ENCODE results near the gene SNTG2. TPM values are rescaled to one million over a fixed set of nuclear protein-coding genes. Genes with fewer than 3 reads are reported as not detected.
"Not testable (repeated sequence)": the region's sequence is repeated elsewhere in the genome, so short reads cannot be mapped to it uniquely, and the experiment has no call there.

The SNTG2 gene
- total RNA-seq (2014; rRNA removed; shearing (Covaris generic); ENCODE audit: low replicate concordance) = not detected in 2 replicates

DNA sequence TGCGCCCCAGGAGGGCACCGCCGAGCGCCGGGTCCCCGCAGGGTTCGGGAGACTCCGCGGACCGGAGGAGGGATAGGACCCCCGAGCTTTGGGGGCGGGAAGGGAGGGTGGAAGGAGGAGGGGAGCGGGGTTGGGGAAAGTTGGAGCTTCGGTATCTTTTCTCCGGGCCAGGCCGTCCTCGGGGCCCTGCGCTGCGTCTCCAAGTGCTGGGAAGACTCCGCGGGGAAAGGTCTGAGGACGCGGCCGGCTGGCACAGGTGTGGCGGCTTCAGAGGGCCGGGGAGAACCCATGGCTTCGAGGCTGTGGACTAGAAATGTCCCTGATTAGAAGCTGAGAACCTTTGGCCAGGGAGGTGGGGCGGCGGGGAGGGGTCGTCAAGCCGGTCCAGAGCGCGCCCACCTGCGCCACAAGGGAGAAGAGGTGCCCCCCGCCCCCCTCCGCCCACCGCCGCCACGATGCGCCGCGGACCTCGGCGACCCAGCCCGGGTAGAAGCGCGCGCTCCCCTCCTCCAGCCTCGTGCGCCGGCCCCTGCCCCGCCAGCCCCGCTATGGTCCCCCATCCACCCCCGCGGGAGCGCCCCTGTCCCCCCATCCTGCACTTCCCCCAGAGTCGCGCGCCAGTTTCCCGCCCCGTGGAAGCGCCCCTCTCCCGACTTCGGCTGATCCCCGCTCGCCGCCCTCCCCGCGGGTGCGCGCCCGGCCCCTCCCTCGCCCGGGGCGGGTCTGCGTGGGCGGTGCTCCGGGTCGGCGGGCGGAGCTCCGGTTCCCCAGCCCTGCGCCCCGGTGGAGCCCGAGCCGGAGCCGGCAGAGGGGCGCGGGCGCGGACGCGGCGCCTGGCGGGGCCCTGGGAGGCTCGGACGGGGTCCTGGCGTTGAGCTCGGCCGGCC, at the start of gene SNTG2:
SNTG2 (plus strand) TSS at position 770 of the 887 bp plus-strand sequence. CDS start 148 bp downstream, outside the sequence.
- H3K36me3 ChIP-seq = no peaks in the 10 kb centered on the region
- H3K9me3 ChIP-seq = no peaks in the 10 kb centered on the region
- peak within 1 kb of the TSS; percentile 35 for H3K4me3 ChIP-seq
- DNase-seq = peak; percentile 50
- H3K27me3 ChIP-seq = peaks cover 36% of the 10 kb centered on the region

DNA sequence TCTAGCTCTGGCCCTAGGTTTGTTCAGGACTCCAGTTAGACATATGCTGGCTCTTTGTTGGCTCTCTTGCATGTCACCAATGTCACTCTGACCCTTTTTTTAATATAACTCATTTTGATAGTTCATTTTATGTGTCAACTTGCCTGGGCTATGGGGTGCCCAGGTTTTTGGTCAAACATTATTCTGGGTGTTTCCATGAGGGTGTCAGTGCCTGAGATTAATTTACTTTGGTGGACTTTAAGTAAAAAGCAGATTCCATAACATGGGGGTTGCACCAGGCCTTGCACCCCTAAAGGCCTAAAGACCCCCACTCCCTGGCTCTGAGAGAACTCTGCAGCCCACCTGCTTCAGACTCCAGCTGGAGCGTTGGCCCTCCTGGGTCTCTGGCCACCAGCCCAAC, 48.1 kb upstream of the SNTG2 start:
- Histone ChIP-seq H3K4me3 (no peak overlapping the region), H3K27me3 (no peaks in the 10 kb centered on the region), H3K36me3 (no peaks in the 10 kb centered on the region), H3K9me3 (no peaks in the 10 kb centered on the region)
- no peak for DNase-seq

DNA sequence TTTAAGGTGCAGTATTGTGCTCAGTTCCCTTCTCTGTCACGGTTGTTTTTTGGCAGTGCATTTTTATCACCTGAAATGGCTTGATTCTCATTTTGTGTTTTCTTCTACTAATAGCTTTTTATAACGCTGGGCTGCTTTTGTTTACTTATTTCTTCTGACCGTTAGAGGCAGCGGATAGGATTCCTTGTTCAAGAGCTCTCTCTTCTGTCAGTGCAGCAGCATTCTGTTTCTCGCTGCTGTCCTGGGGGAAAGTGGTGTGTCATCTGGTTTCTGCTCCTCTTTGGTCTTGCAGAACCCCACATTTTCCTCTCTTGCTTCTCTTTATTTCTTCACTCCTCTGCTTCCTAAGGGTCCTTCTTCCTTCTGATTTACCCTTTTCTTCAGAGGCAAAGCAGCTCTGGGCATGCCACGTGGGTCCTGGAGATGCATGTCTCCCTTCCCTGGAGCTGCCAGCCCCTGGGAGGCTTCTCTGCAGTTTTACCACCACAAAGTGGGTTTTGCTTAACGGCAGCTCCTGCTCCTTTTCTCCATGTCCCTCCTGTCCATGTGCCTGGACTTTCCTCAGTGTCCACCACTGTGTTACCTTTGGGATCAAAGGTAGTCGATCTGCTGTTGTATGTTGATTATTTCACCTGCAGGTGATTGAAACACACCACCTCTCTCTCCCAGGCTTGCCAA, 47.3 kb upstream of the SNTG2 start:
- Histone ChIP-seq H3K36me3 (no peaks in the 10 kb centered on the region), H3K27me3 (no peaks in the 10 kb centered on the region), H3K4me3 (no peak overlapping the region), H3K9me3 (no peaks in the 10 kb centered on the region)
- no peak for DNase-seq

DNA sequence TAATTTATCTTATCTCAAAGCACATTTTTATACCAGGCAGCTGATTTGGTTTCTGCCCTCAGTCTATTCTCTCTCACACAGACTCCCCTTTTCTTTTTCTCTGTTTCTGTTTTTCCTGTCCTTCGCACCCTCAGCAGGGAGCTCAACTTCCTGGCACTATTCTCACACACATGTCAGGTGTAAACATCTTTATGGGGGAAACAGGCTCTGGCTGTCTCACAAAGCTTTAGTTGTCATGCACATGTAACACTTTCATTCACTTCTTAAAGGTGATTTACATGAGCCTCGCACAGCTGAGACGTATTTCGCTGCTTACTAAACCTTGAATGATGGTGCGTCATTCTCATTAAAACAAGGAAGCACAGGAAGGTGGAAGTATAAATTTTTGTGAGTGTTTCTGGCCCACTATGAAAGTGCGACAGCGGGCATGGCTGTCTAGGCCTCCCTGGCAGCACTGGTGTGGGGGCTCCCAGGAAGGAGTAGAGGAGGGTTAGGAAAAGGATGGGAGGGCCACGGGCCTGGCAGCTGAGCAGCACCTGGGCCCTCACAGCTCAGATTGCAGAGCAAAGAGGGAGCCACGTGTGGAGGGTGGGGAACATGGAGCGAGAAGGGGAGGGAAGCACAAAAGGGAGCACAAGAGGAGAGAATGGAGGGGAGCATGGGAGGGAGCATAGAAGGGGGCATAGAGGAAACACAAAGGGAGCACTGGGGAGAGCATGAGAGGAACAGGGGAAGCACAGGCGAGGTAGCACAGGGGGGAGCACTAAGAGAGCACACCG, 46.2 kb upstream of the SNTG2 start:
- no peak for DNase-seq
- H3K9me3 ChIP-seq = no peaks in the 10 kb centered on the region
- no peak overlapping the region for H3K4me3 ChIP-seq
- no peaks in the 10 kb centered on the region for H3K36me3 ChIP-seq
- H3K27me3 ChIP-seq = no peaks in the 10 kb centered on the region

DNA sequence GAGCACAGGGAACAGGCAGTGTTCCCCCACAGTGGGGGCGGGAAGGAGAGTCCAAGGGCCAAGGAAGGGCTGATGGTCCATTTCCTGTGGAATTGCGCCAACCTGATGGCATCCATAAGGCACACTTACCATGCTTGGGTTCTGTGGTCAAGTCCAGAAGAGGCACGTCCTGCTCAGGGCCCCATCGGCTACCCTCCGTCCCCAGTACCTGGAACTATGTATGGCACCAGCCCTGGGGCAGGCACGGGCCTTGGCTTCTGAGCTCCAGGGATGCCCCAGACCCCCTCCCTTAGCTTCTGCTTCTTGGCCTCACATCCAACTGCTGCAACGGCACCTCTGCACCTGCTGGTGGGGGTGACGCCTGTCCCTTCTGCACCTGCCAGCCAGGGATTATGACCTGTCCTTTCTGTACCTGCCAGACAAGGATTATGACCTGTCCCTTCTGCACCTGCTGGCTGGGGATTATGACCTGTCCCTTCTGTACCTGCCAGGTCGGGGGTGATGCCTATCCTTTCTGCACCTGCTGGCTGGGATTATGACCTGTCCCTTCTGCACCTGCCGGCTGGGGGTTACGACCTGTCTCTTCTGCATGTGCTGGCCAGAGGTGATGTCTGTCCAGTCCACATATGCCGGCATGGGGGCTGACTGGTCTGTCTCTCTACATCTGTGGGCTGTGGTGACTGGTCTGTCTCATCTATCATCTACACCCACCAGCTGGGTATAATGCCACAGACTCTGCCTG, 45.4 kb upstream of the SNTG2 start:
- no peak overlapping the region for H3K4me3 ChIP-seq
- no peaks in the 10 kb centered on the region for H3K36me3 ChIP-seq
- no peak for DNase-seq
- no peaks in the 10 kb centered on the region for H3K27me3 ChIP-seq
- no peaks in the 10 kb centered on the region for H3K9me3 ChIP-seq

DNA sequence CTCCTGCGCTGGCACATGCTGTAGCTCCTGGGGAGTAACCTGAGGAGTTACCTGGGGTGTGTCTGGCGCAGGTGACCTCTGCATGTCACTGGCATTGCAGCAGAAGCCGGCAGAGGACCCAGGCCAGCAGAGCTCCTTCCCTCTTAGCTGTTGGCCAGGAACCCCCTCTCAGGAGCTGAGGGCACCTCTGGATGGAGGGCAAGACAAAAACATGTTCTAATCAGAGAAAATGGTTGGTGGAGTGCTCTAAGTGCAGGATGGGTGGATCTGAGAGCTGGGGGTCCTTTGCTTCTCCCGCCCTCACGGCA, 44.9 kb upstream of the SNTG2 start:
- Histone ChIP-seq H3K4me3 (no peak overlapping the region), H3K27me3 (no peaks in the 10 kb centered on the region), H3K36me3 (no peaks in the 10 kb centered on the region), H3K9me3 (no peaks in the 10 kb centered on the region)
- no peak for DNase-seq

DNA sequence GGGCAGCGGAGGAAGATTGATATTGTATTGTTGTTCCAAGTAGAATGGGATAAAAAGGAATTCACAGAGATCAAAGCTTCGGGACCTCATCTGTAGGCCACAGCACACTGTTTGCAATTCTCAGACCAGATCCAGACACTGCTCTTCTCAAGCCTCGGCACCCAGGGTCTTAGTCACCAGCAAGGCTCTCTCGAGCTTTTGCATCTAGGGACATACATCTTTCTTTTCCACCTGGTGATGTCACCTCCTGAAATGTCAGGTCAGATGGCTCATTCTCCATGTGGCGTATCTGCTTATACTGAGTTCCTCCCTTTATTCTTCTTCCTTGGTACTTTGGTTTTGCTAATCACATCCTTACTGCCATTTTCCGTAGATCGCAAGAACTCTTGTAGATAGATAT, 42.9 kb upstream of the SNTG2 start:
- no peaks in the 10 kb centered on the region for H3K27me3 ChIP-seq
- no peak for DNase-seq
- H3K36me3 ChIP-seq = no peaks in the 10 kb centered on the region
- H3K4me3 ChIP-seq = no peak overlapping the region
- H3K9me3 ChIP-seq = no peaks in the 10 kb centered on the region

DNA sequence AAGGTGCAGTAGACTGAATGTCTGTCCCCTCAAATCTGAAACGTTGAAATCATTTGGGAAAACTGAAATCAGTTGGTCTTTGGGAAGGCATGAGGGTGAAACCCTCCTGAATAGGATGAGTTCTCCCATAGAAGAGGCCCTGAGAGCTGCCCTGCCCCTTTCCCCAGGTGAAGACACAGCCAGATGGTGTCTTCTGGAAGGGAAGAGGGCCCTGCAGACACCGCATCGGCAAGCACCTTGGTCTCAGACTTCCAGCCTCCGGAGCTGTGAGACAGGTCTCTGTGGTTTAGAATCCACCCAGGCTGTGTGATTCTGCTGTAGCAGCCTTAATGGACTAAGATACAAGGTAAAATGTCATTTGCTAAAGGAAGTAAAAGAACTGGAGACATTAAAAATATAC, 42.1 kb upstream of the SNTG2 start:
- no peak for DNase-seq
- Histone ChIP-seq H3K4me3 (no peak overlapping the region), H3K9me3 (no peaks in the 10 kb centered on the region), H3K36me3 (no peaks in the 10 kb centered on the region), H3K27me3 (no peaks in the 10 kb centered on the region)

DNA sequence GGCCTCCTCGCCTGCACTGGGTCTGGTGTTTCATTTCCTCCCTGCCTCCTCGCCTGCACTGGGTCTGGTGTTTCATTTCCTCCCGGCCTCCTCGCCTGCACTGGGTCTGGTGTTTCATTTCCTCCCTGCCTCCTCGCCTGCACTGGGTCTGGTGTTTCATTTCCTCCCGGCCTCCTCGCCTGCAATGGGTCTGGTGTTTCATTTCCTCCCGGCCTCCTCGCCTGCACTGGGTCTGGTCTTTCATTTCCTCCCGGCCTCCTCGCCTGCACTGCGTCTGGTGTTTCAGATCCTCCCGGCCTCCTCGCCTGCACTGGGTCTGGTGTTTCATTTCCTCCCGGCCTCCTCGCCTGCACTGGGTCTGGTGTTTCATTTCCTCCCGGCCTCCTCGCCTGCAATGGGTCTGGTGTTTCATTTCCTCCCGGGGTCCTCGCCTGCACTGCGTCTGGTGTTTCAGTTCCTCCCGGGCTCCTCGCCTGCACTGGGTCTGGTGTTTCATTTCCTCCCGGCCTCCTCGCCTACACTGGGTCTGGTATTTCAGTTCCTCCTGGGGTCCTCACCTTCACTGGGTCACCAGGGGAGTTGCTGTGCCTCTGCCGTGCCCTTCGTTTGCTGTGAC, 40.8 kb upstream of the SNTG2 start:
- H3K36me3 ChIP-seq, DNase-seq, H3K9me3 ChIP-seq, H3K4me3 ChIP-seq, H3K27me3 ChIP-seq: not testable (repeated sequence)

DNA sequence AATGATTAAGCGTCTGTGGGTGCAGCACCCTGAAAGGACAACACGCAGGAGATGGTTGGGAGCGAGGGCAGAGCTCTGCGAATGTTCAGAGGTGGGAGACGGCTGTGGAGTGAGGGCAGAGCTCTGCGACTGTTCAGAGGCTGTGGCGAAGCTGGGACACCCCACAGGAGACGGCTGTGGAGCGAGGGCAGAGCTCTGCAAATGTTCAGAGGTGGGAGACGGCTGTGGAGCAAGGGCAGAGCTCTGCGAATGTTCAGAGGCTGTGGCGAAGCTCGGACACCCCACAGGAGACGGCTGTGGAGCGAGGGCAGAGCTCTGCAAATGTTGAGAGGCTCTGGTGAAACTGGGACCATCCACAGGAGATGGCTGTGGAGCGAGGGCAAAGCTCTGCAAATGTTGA, 40.0 kb upstream of the SNTG2 start:
- no peak for DNase-seq
- no peak overlapping the region for H3K4me3 ChIP-seq
- no peaks in the 10 kb centered on the region for H3K36me3 ChIP-seq
- no peaks in the 10 kb centered on the region for H3K27me3 ChIP-seq
- no peaks in the 10 kb centered on the region for H3K9me3 ChIP-seq

DNA sequence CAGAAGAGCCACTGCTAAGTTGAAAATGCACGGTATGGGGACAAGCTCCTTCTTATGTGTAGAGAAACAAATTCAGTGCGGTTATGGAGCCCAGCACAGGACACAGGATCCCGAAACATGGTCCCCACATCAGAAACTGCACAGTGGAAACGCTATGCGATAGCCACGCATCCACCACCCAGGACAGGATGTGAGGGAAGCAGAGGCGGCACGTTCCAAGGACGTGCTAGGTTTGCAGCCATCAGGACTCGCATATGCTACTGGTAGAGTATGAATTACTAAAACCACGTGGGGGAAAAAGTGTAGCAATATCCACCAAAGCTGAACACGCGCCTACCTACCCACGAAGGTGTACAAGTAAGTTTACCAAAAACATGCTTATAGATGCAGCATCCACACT, 34.7 kb upstream of the SNTG2 start:
- H3K36me3 ChIP-seq = no peaks in the 10 kb centered on the region
- H3K4me3 ChIP-seq = no peak overlapping the region
- H3K27me3 ChIP-seq = no peaks in the 10 kb centered on the region
- no peak for DNase-seq
- H3K9me3 ChIP-seq = no peaks in the 10 kb centered on the region

DNA sequence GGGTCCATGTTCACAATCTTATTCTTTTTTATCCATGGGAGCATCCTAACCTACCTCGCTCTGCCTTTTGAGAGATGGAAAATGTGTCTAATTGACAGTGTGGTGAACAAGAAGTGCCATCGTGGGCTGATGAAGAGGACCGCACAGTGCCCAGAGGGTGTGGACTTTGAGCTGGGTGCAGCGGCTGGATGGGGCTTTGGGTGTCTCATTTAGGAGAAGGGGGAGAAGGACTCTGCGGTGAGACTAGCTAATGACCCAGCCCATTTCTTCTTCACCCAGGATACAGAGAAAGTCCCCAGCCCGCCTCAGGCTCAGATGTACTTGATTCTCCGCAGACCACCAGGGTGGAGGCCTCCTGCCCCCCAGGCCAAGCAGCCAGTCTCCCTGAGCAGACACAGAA, 33.7 kb upstream of the SNTG2 start:
- no peak for DNase-seq
- Histone ChIP-seq H3K9me3 (no peaks in the 10 kb centered on the region), H3K36me3 (no peaks in the 10 kb centered on the region), H3K4me3 (no peak overlapping the region), H3K27me3 (no peaks in the 10 kb centered on the region)

DNA sequence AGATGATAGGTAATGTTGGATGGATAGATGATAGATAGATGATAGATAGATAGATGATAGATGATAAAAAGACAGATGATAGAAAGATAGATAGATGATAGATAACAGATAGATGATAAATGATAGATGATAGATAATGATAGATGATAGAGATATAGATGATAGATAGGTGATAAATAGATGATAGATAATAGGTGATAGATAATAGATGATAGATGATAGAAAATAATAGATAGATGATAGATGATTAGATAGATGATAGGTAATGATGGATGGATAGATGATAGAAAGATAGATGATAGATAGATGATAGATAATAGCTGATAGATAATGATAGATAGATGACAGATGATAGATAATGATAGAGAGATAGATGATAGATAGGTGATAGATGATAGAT, 31.0 kb upstream of the SNTG2 start:
- DNase-seq = no peak
- Histone ChIP-seq H3K4me3 (no peak overlapping the region), H3K36me3 (no peaks in the 10 kb centered on the region), H3K9me3 (no peaks in the 10 kb centered on the region), H3K27me3 (no peaks in the 10 kb centered on the region)

DNA sequence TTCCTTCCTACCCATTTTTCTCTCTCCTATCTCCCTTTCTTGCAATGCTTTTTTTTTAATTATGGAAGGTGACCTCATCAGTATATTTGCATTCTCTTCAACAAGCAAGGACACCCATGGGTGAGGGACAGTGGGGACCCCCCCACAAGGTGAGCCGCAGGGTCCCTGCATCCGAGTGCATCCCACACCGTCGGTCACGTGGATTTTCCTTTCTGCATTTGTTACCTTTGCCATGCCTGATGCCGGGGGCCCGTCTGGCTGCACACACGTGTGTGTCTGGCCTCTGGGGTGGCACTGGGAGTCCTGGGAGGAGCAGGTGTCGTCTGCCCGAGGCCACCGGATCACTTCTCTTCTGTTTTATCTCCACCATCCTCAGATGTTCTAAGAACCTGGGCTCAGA, 30.1 kb upstream of the SNTG2 start:
- no peak for DNase-seq
- Histone ChIP-seq H3K27me3 (no peaks in the 10 kb centered on the region), H3K9me3 (no peaks in the 10 kb centered on the region), H3K4me3 (no peak overlapping the region), H3K36me3 (no peaks in the 10 kb centered on the region)

DNA sequence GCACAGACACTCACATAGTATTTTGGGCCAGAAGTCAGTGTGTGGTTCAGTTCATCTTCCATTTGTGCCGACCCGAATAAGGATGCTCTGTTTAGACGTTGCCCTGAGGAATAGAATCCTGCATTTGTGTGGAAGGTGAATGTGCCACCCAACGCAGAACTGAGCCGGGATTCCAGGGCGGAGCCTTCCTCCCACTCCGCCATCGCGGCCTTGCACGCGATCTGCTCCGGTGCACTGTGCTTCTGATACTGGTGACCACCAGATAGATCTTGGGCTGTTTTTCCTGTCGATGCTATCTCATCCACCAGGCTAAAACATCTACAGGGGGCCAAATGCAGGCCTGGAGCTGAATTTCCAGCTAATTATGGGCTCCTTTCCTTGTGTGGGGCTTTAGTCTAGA, 29.6 kb upstream of the SNTG2 start:
- no peak for DNase-seq
- Histone ChIP-seq H3K4me3 (no peak overlapping the region), H3K9me3 (no peaks in the 10 kb centered on the region), H3K36me3 (no peaks in the 10 kb centered on the region), H3K27me3 (no peaks in the 10 kb centered on the region)

DNA sequence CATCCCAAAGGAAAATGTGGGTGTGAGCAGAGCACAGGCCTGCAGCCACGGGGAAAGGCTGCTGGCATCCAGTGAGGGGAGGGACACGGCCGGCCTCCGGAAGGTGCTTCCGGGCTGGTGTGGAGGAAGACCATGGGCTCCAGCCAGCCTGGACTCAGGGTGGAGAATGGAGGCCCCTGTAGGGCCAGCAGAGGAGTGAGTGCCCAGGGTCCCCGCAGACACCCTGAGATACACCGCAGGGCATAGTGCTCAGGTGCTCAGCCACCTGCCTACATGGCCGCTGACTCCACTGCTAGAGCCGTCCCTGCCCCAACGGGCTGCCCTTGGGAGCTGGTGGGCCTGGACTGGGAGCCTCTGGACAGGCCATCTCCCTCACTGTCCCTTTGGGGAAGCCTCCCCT, 28.5 kb upstream of the SNTG2 start:
- Histone ChIP-seq H3K27me3 (no peaks in the 10 kb centered on the region), H3K9me3 (no peaks in the 10 kb centered on the region), H3K36me3 (no peaks in the 10 kb centered on the region), H3K4me3 (no peak overlapping the region)
- no peak for DNase-seq
